Measurements from ENCODE around the gene IPP. TPM values are rescaled to one million over a fixed set of nuclear protein-coding genes. Genes with fewer than 3 reads are reported as not detected.

IPP gene
- total and polyA plus RNA-seq, 2 of the 4 experiments (the other 2 are of a cell fraction): 4.6 to 10.6 TPM

DNA sequence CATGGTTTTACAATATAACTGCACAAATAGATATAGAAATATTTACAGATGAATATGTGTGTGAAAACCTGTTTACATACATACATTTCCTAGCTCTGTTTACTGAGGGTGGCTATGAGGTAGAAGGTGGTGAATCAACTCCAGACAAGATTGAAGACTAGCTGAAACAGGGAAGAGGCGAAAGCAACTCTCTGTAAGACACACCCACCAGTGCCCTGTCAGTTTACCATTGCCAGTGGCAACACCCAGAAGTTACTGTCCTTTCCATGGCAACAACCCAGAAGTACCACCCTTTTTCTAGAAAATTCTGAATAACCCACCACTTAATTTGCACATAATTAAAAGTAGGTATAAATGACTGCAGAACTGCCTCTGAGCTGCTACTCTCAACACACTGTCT, 45.8 kb downstream of the IPP start:
- no peaks in the 10 kb centered on the region for H3K4me1 ChIP-seq (ENCODE audit: control insufficient read depth, insufficient read depth, low read length)
- DNase-seq: no peak
- ChIA-PET CTCF (interaction anchor here (0.7 kb wide), 1 partner anchor 477 kb away, joined by 3 read pairs; no protein-coding TSS in a partner anchor), POLR2A (ENCODE audit: unreplicated experiment) (no interaction called here)
- TF ChIP-seq RFX5 (IDR thresholded peaks at IDR 0.05; ENCODE audit: low read depth, low read length): no peak
- no peak for TF ChIP-seq CHD1 (IDR thresholded peaks at IDR 0.05; ENCODE audit: low read depth, low read length)
- no peak for TF ChIP-seq MAZ (IDR thresholded peaks at IDR 0.05; ENCODE audit: borderline replicate concordance, low read depth, low read length)
- TF ChIP-seq ELK1 (IDR thresholded peaks at IDR 0.05; ENCODE audit: borderline replicate concordance, low read depth, low read length): no peak
- TF ChIP-seq RAD21 (IDR thresholded peaks at IDR 0.05; ENCODE audit: low read length): no peak
- TF ChIP-seq USF2 (IDR thresholded peaks at IDR 0.05; ENCODE audit: low read depth, low read length): no peak
- no peak for TF ChIP-seq RCOR1 (IDR thresholded peaks at IDR 0.05; ENCODE audit: insufficient replicate concordance, low read length)
- TF ChIP-seq, protein P1, sequence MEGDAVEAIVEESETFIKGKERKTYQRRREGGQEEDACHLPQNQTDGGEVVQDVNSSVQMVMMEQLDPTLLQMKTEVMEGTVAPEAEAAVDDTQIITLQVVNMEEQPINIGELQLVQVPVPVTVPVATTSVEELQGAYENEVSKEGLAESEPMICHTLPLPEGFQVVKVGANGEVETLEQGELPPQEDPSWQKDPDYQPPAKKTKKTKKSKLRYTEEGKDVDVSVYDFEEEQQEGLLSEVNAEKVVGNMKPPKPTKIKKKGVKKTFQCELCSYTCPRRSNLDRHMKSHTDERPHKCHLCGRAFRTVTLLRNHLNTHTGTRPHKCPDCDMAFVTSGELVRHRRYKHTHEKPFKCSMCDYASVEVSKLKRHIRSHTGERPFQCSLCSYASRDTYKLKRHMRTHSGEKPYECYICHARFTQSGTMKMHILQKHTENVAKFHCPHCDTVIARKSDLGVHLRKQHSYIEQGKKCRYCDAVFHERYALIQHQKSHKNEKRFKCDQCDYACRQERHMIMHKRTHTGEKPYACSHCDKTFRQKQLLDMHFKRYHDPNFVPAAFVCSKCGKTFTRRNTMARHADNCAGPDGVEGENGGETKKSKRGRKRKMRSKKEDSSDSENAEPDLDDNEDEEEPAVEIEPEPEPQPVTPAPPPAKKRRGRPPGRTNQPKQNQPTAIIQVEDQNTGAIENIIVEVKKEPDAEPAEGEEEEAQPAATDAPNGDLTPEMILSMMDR (conservative IDR thresholded peaks at IDR 0.05; ENCODE audit: low read depth, low read length): no peak
- no peak for TF ChIP-seq NFE2L2 (IDR thresholded peaks at IDR 0.05; ENCODE audit: low read depth, low read length)
- no peak for TF ChIP-seq MAFK (IDR thresholded peaks at IDR 0.05; ENCODE audit: low read depth, low read length)
- no peak for TF ChIP-seq CEBPB (IDR thresholded peaks at IDR 0.05; ENCODE audit: low read depth, low read length)
- TF ChIP-seq SMC3 (IDR thresholded peaks at IDR 0.05; ENCODE audit: low read depth, low read length): no peak
- TF ChIP-seq MXI1 (IDR thresholded peaks at IDR 0.05; ENCODE audit: borderline replicate concordance, low read depth, low read length): no peak
- no CpG with 5 or more reads among the region's 1 CpG for WGBS, 2 experiments (ENCODE audit: extremely low coverage in 2 of 2, insufficient read length in 1 of 2)
- H4K8ac ChIP-seq (ENCODE audit: low read depth in 2 of 2, low read length in 2 of 2): no peak overlapping the region
- H3K23ac ChIP-seq (ENCODE audit: low read depth, low read length): no peak overlapping the region
- H2BK15ac ChIP-seq (ENCODE audit: low read depth, low read length): no peak overlapping the region
- no peak overlapping the region for H2BK5ac ChIP-seq (ENCODE audit: low read depth, low read length, poor library complexity, severe bottlenecking)
- no peaks in the 10 kb centered on the region for H4K20me1 ChIP-seq (ENCODE audit: insufficient read depth, low read length)
- H2AK9ac ChIP-seq (replicated peaks; ENCODE audit: low read depth, low read length, poor library complexity): no peak overlapping the region
- H3K56ac ChIP-seq (ENCODE audit: extremely low read depth, insufficient read depth, low read length): no peak overlapping the region
- H3K27ac ChIP-seq (ENCODE audit: insufficient read depth, low read length): no peak overlapping the region
- no peak overlapping the region for H2BK120ac ChIP-seq (ENCODE audit: low read depth, low read length)
- H2AFZ ChIP-seq (replicated peaks; ENCODE audit: low read length, poor library complexity): no peak overlapping the region
- H2BK20ac ChIP-seq (ENCODE audit: low read depth, low read length): no peak overlapping the region
- no peak overlapping the region for H3K4me3 ChIP-seq (ENCODE audit: insufficient read depth, low read depth, low read length)
- dilution Hi-C loops (cut with HindIII; ENCODE audit: low sequenced_read_pairs, unreplicated experiment): no loop called here
- H3K4ac ChIP-seq (ENCODE audit: low read depth, low read length): no peak overlapping the region
- no peak overlapping the region for H4K5ac ChIP-seq (ENCODE audit: low read depth, low read length)
- H3K27me3 ChIP-seq (ENCODE audit: control insufficient read depth, insufficient read depth, low read length): no peaks in the 10 kb centered on the region
- in situ Hi-C loops (cut with MboI; ENCODE audit: low sequenced_read_pairs): loop anchor here (5.0 kb wide), 1 partner anchor 43 kb away; no protein-coding TSS in a partner anchor
- no peak overlapping the region for H3K18ac ChIP-seq (ENCODE audit: low read depth, low read length)
- H3K9ac ChIP-seq (ENCODE audit: low read depth, low read length): no peak overlapping the region
- peaks cover 3% of the 10 kb centered on the region for H3K9me3 ChIP-seq (ENCODE audit: control insufficient read depth, insufficient read depth, low read length)
- H2AK5ac ChIP-seq (ENCODE audit: low read depth, low read length): no peak overlapping the region
- H3K79me1 ChIP-seq (ENCODE audit: low read depth in 1 of 2, low read length in 2 of 2): no peaks in the 10 kb centered on the region
- BruUV-seq (replicated peaks): no TSS peak
- ATAC-seq (ENCODE audit: low read depth): no peak
- H3K14ac ChIP-seq (replicated peaks; ENCODE audit: low read depth, low read length): no peak overlapping the region
- no peak overlapping the region for H3K4me2 ChIP-seq (ENCODE audit: low read depth, low read length)
- no peak overlapping the region for H4K91ac ChIP-seq (ENCODE audit: insufficient read depth, low read depth, low read length)
- intact Hi-C loops (cut with micrococcal nuclease): no loop called here
- H3K9me1 ChIP-seq (ENCODE audit: insufficient read depth, low read length): no peaks in the 10 kb centered on the region
- H3K36me3 ChIP-seq (ENCODE audit: control insufficient read depth, insufficient read depth, low read length): peaks cover 7% of the 10 kb centered on the region
